Right renal pelvis (tissue), 4 donors: Measurements from ENCODE around the gene LMAN2L. TPM values are rescaled to one million over a fixed set of nuclear protein-coding genes. Genes with fewer than 3 reads are reported as not detected.

Source experiments
- DNase-seq, 4 donors: peaks; one replicate each; pipeline ENCODE4 v3.0.0-alpha.2; 2013; ENCODE audit warnings: low read depth in 4 of 4, low spot score in 3 of 4, missing footprints in 1 of 4
- polyA plus RNA-seq, 4 donors: library from polyadenylated mRNA; unstranded; fragments of 120-200 nt; gene quantifications; one replicate each; pipeline ENCODE4 v1.2.1, GENCODE V29; 2013; ENCODE audit not compliant: insufficient read length in 4 of 4

Gene LMAN2L
- polyA plus RNA-seq, 4 donors = 49.9 to 55.7 (median 52.3) TPM

GRCh38 chr2:96716388-96716787 lies 23.5 kb downstream of the LMAN2L start:
- no peak for DNase-seq

DNA sequence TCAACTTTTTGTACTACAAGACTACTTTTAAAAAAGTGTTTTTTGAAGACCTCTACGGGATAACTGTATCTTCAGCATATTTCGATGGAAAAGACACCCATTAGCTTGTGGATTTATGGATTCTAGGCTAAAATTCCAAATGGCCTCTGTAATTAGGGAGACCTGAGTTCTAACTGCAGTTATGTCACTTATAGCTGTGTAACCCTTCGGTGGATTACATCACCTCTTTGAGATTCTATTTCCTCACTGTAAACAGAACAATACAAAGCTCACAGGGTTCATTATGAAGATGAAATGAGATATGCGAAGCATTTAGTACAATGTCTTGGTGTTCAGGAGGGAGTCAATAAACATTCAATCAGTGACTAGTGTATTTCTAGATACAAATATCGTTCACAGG lies 24.2 kb downstream of the LMAN2L start:
- DNase-seq = no peak

DNA sequence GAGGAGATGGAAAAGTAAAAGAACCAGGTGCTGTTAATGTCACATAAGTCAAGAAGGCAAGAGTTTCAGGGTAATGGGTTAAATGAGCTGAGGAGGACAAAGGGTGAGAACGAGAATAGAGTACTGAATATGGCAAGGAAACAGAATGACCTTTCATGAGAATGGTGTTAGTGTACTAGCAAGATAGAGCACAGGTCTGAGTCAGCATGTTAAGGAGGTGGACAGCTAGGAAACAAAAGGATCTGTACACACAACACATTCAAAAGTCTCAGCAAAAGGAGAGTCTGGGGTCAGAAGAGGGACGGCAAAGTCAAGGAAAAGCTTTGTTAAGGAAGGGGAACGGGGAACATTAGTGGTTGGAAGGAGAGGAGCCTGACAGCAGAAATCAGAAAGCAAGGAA lies 28.9 kb downstream of the LMAN2L start:
- no peak for DNase-seq

DNA sequence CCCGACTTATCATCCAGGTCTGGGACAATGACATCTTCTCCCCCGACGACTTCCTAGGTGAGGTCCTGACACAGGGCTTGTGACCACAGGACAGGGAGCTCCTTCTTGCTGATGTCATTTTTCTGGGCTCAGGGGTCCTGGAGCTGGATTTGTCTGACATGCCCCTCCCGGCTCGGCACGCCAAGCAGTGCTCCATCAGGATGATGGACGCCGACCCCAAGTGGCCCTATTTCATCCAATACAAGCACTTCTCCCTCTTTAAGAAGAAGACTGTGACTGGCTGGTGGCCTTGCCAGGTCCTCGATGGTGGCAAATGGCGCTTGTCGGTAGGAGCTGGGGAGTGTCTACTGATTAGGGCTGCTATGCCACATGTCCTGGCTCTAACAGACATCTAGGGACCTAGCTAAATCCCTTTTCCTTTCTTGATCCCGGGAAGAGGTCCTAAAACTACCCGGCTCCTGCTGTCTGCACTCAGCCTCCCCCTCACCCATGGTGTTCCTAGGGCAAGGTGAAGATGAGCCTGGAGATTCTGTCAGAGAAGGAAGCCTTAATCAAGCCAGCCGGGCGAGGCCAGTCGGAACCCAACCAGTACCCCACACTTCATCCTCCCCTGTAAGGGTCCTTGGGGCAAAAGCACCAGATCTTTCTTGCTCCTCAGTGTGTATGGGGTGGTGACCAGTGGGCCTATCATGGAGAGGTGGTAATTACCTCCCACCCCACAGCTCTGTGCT lies 36.7 kb downstream of the LMAN2L start:
- no peak for DNase-seq

DNA sequence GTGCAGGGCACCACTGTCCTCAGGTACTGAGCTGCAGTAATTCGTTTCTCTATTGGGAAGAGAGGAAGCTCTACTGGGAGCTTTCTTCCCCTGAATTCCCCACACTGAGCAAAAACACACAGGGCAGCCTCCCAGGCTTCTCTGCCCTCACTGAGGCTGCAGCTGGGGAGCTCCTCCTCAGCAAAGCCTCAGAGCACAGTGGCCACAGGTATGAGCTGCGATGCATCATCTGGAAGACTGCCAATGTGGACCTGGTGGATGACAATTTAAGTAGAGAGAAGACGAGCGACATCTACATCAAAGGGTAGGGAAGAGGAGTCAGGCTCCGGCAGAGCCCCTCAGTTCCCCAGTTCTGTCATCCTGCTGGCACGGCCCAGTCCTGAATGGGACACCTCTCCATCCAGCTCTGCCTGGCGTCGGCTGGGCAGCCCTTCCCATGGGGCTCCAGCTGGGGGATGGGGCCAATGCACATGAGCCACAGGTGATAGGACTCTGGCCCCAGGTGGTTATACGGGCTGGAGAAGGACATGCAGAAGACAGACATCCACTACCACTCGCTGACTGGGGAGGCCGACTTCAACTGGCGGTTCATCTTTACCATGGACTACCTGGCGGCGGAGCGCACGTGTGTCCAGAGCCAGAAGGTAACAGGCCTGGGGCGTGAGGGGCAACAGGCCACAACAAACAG lies 37.6 kb downstream of the LMAN2L start:
- no peak for DNase-seq

DNA sequence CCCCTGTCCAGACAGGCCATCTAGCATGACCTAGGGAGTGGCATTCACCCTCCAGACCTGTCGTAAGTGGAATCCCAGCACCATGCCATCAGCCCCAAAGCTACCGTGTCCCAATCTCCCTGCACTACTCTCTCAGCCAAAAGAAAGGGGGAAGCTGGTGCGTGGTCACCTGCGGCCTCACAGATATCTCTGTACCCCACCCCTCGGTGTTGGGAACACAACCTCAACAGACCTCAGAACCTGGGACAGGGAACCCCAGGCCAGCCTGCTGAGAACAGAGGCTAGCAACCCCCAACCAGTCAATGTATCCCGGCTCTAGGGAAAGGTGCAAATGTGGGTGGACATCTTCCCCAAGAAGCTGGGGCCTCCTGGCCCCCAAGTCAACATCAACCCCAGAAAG lies 38.2 kb downstream of the LMAN2L start:
- DNase-seq = no peak

DNA sequence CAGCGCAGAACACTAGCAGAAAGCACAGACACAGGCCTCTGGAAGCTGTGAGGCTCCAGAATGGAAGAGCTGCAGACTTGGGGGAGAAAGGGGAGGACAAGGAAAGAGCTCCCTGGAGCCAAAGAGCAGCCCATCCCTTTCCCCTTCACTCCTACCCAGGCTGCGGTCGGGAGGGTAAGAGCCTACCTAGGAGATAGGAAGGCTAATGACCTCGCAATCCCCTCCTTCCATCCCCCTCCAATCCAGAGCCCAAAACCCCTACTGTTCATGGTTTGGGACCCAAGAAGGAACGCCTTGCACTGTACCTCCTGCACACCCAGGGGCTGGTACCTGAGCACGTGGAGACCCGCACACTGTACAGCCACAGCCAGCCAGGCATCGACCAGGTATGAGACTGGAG lies 39.8 kb downstream of the LMAN2L start:
- no peak for DNase-seq

GRCh38 chr2:96699621-96700020 lies 40.2 kb downstream of the LMAN2L start:
- no peak for DNase-seq

- no peak for DNase-seq
Observed at GRCh38 chr2:96699021-96699420, 40.8 kb downstream of the LMAN2L start.

DNA sequence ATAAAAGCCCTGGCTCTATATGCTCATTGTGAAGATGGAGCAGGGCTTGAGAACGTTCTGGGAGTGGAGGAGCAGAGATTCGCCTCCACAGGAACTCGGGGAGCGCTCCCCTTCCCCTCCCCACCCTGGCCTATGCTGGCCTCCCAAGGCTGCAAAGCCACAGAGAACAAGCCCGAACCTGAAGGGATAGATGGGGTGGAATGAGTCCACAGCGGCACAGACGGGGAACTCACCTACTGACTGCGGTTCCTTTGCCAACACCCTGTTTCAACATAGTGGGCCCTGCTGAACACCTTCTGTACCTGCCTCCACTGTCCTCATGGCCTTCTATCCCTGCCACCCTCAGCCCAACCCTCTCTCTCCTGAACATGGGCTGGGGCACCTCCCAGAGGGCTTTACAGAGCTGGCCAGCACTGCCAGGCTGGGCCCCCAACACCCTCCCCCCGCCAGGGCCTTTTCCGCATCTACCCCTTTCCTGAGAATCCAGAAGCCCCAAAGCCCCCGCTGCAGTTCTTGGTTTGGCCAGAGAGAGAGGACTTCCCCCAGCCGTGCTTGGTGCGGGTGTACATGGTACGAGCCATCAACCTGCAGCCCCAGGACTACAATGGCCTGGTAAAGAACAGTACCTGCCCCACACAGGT lies 41.5 kb downstream of the LMAN2L start:
- no peak for DNase-seq

GRCh38 chr2:96697476-96697875 lies 42.4 kb downstream of the LMAN2L start:
- DNase-seq = no peak

DNA sequence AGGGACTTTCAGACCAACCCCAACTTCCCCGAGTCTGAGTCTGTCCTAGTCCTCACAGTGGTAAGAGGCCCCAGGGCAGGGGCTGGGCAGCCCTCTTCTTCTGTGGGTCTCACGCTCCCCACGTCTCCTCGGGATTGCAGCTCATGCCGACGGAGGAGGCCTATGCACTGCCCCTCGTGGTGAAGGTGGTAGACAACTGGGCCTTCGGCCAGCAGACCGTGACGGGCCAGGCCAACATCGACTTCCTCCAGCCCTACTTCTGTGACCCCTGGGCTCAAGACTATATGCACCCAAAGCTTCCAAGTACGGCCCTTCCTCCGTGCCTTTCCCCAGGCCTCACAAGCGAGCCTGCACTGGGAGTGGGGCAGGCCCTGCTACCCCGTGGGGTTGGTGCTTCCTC lies 44.3 kb downstream of the LMAN2L start:
- no peak for DNase-seq

DNA sequence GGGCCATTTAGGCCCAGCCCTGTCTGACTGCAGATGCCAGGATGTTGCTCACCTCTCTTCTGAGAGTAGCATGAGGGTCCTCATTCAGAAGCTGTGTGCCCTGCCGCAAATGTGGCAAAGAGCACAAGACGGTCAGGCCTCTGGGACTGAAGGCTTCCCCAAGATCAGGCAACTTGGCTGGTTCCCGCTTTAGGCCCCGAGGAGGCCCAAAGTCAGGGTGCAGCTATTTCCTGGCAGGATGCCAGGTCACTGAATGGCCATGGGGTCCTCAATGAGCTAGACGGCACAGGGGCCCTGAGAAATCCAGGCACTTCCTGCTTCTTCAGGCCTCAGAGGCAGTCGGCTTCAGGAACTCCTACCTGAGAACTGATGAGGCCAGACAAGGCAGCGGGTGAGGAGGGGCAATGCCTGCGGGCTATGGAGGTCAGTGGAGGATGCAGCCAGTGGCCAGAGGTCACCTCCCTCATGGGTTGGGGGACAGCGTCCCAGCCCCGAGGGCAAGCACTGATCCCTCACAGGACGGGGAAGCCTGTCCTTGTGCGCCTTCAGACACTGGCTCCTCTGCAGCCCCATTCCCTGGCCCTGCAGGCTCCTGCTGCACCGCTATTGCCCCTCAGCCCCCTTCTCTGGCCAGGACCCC lies 44.9 kb downstream of the LMAN2L start:
- no peak for DNase-seq

DNA sequence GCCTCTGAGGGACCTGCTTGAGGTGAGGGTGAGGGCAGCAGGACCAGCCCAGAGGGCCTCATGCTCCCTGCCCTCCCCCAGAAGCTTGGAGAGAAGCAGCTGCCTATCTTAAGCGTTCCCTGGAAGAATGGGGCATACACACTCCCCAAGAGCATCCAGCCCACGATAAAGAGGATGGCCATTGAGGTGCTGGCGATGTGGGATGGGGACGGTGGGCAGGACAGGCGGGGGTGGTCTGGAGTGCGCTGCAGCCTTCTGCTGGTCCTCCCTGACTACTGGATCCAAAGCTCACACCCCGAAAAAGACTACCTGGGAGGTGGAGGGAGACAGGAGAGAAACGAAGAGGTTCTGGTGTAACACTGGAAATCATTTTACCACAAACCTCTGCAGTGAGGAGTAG lies 45.6 kb downstream of the LMAN2L start:
- DNase-seq = no peak

DNA sequence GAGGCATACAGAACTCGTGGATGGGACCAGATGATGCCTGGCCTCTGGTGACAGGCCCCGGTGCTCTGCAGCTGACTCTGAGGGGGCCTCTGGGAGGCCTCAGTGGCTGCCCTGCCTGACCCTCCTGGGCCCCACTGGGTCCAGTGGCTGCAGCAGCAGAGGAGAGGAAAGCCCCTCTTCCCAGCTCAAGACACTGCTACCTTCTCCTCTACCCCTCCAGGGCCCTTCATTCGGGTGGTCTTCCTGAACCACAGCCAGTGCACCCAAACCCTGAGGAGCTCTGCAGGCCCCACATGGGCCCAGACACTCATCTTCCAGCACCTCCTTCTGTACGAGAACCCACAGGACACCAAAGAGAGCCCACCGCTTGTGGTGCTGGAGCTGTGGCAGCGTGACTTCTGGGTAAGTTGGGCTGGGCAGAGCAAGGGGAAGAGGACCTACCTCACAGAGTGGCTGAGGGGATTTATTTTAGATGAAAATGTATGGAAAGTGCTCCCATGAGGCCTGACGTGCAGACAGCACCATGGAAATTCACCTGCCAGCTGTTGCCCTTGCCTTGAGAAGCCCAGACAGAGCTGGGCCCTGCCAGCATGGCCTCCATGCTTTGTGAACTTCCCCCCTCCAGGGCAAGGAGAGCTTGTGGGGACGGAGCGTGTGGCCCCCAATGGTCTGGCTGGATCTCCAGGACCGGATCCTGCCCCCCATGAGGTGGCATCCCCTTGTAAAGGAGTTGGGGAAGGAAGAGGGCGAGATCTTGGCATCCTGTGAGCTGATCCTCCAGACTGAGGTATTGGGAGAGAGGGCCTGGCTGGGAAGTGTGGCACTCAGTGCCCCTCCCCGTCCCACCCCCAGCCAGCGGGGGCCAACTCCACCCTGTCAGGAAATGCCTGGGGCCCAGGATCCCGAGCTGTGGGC lies 46.3 kb downstream of the LMAN2L start:
- no peak for DNase-seq

DNA sequence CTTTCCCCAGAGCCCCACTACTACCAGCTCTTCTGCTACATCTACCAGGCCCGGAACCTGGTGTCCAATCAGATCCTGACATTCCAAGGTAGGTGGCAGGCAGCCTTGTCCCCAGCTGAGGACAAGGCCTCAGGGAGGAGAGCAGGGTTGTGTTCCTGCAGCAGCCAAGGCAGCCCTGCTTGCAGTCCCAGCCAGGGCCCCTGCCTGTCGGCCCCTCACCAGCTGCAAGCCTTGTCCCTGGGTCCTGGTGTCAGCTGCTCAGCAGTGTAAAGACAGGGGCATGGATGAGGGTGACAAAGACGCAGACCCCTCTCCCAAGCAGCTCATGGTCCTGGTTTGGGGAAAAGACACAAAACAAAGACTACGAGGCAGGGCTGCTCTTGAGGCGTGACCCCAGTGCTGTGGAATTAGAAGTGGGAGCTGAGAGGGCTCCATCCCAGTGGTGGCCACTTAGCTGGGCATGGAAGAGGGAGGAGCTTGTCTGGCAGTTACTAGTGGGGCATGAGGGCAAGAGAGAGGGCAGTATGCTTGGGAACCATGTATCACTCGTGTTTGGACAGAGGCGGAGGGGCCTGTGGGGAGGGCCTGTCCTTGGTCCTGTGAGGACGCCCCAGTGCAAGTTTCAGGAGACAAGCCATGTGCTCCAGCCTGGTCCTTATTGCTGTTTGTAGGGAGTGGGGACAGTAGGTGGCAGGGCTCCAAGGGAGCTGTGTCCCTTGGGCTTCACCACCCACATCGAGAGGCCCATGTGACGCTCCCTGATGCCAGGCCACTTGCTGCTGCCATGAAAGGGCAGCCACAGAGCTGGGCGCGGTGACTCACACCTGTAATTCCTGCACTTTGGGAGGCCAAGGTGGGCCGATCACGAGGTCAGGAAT lies 47.5 kb downstream of the LMAN2L start:
- no peak for DNase-seq

DNA sequence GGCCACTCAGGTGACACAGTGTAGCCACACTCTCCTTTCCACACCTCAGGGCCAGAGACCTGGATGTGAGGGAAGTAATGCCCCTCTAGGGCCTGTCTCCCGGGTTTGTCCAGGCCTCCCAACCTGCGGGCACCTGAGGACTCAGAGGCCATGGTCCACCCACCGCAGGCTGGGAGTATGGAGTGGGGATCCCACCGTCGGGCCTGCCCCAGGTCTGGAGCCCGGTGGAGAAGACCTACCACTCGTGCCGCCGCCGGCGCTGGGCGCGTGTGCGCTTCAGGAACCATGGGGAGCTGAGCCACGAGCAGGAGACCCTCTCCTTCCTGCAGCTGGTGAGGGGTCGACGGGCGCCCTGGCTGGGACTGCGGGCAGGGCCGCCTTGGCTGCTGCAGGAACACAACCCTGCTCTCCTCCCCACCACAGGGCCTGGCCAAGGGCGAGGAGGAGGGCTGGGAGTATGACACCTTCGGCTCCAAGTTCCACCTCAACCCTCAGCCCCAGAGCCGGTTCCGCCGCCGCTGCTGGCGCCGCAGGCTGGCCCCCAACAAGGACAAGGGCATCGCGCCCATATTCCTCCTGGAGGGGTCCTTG lies 48.7 kb downstream of the LMAN2L start:
- no peak for DNase-seq

DNA sequence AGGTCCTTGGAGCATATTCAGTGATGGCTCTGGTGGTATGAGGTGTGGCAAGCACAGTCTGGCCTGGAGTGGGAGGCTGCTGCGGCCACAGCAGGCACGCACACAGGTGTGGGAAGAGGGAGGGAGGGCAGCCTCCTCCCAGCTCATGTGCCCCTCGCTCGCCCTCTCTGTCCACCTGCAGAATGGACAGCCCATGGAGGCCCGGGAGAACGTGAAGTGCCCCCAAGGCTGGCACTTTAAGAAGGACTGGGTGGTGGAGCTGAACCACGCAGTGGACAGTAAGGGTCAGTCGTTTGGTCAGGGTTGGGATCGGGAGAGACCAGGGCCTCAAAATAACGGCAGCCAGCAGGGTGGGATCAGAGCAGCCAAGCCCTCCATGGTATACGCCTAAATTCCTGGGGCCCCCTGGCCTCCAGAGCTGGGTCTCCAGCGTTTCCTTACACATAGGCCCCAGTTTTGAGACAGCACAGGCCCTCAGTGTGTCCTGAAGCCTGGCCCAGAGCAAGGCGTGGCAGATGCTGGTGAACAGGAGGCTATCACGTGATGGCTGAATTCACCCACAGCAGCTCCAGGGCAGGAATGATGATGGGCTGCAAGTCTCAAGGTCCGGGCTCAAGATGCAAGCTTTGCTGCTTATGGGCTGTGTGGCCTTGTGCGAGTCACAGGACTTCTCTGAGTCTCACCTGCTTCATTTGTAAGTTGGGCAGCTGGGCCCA lies 49.4 kb downstream of the LMAN2L start:
- DNase-seq = no peak
